Stimulated activated CD4-positive, alpha-beta T cell treated with anti-CD3 and anti-CD28 coated beads, Interleukin-15, amount 100 ng/mL, for 1 hour (primary cell): ENCODE results near the gene AWAT2.

Experiments
- DNase-seq, 2 donors: peaks; one replicate each; pipeline ENCODE4 v3.0.0-alpha.2; 2020; ENCODE audit warnings: low read depth in 1 of 2, low spot score in 1 of 2

The AWAT2 gene

GRCh38 chrX:70049925-70050324 lies at the start of gene AWAT2:
Gene AWAT2, minus strand, starts transcription at chrX:70049938. Its CDS starts 6 bp downstream, at chrX:70049932.
- DNase-seq = no peak

- DNase-seq = no peak
These were observed 46.3 kb upstream of the AWAT2 start for GRCh38 chrX:70096052-70096451.

GRCh38 chrX:70092247-70092646 lies 42.5 kb upstream of the AWAT2 start:
- no peak for DNase-seq

- DNase-seq = no peak
These were observed 40.0 kb upstream of the AWAT2 start for GRCh38 chrX:70089604-70090297.

- no peak for DNase-seq
These were observed 39.0 kb upstream of the AWAT2 start for GRCh38 chrX:70088751-70089150.

GRCh38 chrX:70087857-70088630 lies 38.3 kb upstream of the AWAT2 start:
- DNase-seq = no peak

- DNase-seq = no peak
These were observed 35.0 kb upstream of the AWAT2 start for GRCh38 chrX:70084592-70085240.

- no peak for DNase-seq
These were observed 33.0 kb upstream of the AWAT2 start for GRCh38 chrX:70082723-70083122.

- no peak for DNase-seq
These were observed 30.1 kb upstream of the AWAT2 start for GRCh38 chrX:70079870-70080269.

GRCh38 chrX:70079297-70079696 lies 29.6 kb upstream of the AWAT2 start:
- no peak for DNase-seq

GRCh38 chrX:70066646-70067045 lies 16.9 kb upstream of the AWAT2 start:
- no peak for DNase-seq

- DNase-seq = no peak
These were observed 13.3 kb upstream of the AWAT2 start for GRCh38 chrX:70062961-70063550.

GRCh38 chrX:70062076-70062475 lies 12.3 kb upstream of the AWAT2 start, which contains the start of gene OTUD6A:
Gene OTUD6A, plus strand, starts transcription at chrX:70062457. Its CDS starts 68 bp downstream, at chrX:70062525.
- DNase-seq = no peak

- no peak for DNase-seq
These were observed 4.7 kb upstream of the AWAT2 start for GRCh38 chrX:70054391-70054790.

GRCh38 chrX:70052895-70053615 lies 3.3 kb upstream of the AWAT2 start:
- no peak for DNase-seq

GRCh38 chrX:70049406-70049805 lies 332 bp downstream of the AWAT2 start:
- DNase-seq = no peak

GRCh38 chrX:70046978-70047377 lies 2.8 kb downstream of the AWAT2 start:
- DNase-seq = no peak

- DNase-seq = no peak
These were observed 5.0 kb downstream of the AWAT2 start for GRCh38 chrX:70044541-70045245.

GRCh38 chrX:70043685-70044084 lies 6.1 kb downstream of the AWAT2 start:
- DNase-seq = no peak
